IPS-18c (cell line): ENCODE measurements around the gene SIRPA.
"Not testable (repeated sequence)": the region's sequence is repeated elsewhere in the genome, so short reads cannot be mapped to it uniquely, and the experiment has no call there.

ENCODE experiments used
- H3K4me3 ChIP-seq: 2 replicates; pipeline ENCODE4 v1.7.0; 2013; ENCODE audit warnings: low read depth, mild to moderate bottlenecking, low read length, moderate library complexity; ENCODE audit not compliant: insufficient read depth
- H3K9me3 ChIP-seq: one replicate; pipeline ENCODE4 v1.6.1; 2013; ENCODE audit warnings: mild to moderate bottlenecking, low read length, moderate library complexity; ENCODE audit not compliant: control insufficient read depth, insufficient read depth

The SIRPA gene

GRCh38 chr20:1915233-1915632 lies 20.0 kb downstream of the SIRPA start:
- not testable (repeated sequence) for H3K4me3 ChIP-seq, H3K9me3 ChIP-seq

GRCh38 chr20:1915725-1916124 lies 20.5 kb downstream of the SIRPA start:
- H3K4me3 ChIP-seq, result no peak overlapping the region
- H3K9me3 ChIP-seq, result peaks cover 2% of the 10 kb centered on the region

DNA sequence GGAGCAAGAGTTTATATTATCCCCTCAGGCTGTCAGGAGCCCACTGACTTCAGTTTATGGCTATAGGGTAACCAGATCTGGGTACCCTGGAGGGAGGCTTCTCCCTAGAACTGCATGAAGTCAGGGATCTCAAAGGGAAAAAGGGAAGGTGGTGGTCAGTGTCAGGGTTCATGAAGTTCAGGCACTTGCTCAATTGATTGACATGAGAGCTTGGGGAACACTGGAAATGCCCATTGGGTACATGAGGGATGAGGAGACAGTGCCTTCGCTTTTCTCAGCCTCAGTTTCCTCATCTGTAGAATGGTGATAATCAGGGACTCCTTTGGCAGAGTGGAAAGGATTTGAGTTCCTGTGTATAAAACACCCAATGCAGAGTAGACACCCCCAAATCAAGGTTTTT lies 22.6 kb downstream of the SIRPA start:
- peaks cover 2% of the 10 kb centered on the region for H3K9me3 ChIP-seq
- H3K4me3 ChIP-seq, result no peak overlapping the region

DNA sequence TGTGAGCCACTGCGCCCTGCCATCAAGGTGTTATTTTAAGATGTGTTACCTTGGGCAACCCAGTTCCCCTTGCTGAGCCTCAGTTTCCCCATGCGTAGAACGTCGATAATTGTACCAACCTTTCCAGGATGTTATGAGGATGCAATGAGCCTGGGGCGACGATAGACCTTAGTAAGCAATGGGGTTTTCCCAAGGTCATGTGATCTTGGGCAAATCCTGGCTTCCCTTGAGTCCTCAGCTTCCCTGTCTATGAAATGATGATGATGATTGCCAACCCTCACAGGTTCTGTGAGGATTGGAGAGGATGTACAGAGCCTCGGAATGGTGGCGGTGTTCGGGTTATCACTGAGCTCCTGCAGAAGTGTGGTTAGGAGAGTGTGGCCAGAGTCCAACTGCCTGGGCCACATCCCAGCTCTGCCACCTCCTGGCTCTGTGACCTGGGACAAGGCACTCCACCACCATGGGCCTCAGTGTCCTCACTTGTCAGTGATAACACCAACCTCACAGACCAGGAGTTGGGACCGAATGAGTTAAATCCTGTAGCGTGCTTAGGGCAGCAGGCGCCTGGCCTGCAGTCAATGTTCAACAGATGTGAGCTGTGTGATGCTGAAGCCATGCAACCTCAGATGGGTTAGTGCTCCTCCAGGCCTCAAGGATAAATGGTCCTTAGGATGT lies 23.4 kb downstream of the SIRPA start:
- Histone ChIP-seq H3K4me3 (no peak overlapping the region), H3K9me3 (peaks cover 2% of the 10 kb centered on the region)

DNA sequence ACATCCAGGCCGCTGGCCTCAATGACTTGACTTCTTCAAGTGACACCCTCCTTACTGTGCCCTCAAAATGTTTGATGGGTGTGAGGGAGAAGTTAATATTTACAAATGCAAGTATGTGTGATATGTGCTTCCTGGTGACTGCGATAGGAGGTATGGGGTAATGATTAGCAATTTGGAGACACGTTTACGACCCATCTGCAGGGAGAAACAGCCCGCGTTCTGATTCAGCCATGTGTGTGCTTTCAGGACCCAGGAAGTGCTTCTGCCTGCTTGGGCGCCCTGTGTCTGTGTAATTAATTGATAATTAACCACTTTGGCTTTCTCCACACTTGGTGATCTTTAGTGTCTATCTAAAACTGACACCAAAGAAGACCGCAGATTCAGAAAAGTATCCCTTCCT lies 25.0 kb downstream of the SIRPA start:
- peaks cover 2% of the 10 kb centered on the region for H3K9me3 ChIP-seq

DNA sequence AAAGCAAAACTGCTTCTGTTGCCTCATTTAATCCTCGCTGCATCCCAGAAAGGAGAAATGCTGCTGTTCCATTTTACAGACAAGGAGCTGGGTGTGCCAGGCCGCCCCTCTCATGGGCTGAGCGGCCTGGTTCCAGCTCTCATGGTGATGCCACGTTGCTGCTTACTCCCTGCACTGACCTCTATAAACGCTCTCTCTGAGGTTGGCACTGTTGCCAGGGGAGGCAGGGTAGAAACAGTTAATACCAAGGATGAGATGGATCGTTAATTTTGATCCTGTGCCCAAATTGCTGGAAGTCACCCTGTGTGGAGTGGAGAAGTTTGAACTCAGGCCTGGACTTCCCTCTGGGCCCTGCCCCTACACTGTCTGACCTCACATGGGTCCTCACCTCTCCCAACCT lies 25.6 kb downstream of the SIRPA start:
- Histone ChIP-seq H3K9me3 (peaks cover 2% of the 10 kb centered on the region), H3K4me3 (no peak overlapping the region)

More for the DNA sequence above, 25.0 kb downstream of the SIRPA start:
- H3K4me3 ChIP-seq, result no peak overlapping the region

- H3K4me3 ChIP-seq, H3K9me3 ChIP-seq: not testable (repeated sequence)
These were observed 26.8 kb downstream of the SIRPA start for GRCh38 chr20:1921985-1922384.

GRCh38 chr20:1922786-1923185 lies 27.6 kb downstream of the SIRPA start:
- Histone ChIP-seq H3K9me3 (no peaks in the 10 kb centered on the region), H3K4me3 (no peak overlapping the region)

DNA sequence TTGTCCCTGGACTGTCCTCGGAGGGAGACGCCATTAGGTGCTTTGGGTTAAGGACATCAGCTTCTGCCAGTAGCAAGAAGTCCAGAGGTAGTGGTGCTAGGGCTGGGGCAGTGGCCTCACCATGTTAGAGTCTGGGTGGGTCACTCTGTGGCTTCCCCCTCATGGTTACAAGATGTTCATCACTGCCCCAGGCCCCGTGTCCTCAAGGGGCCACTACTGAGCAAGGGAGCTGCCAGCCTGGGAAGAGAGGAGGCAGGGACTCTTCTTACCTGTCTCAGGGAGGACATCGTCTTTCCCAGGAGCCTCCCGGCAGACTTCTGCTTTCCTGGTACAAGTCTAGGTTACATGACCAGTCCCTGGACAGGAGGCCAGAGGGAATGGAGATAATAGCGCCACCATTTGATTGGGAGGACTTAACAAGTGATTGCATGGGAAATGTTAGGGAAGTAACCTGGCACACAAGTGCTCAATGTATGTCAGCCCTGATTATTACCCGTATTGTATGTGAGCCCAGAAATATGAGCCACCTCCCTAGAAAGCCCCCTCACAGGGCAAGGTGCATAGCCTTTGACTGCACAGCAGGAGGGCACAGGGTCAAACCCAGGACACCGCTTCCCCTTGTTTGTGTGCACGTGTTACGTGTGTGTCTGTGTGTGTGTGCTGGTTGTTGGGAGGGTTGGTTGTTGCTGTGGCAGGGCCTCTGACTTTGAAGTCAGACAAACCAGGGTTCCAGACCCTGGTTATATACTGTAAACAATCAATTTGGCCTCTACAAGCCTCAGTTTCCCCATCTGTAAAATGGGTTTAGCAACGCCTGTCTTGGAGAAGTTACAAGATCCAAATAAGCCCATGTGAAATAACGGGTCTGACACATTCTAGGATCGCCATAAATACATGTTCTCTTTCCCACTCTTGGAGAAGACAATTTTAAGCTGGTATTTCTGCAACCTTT lies 30.0 kb downstream of the SIRPA start:
- no peak overlapping the region for H3K4me3 ChIP-seq
- no peaks in the 10 kb centered on the region for H3K9me3 ChIP-seq

GRCh38 chr20:1926237-1926636 lies 31.0 kb downstream of the SIRPA start:
- H3K4me3 ChIP-seq, result no peak overlapping the region

DNA sequence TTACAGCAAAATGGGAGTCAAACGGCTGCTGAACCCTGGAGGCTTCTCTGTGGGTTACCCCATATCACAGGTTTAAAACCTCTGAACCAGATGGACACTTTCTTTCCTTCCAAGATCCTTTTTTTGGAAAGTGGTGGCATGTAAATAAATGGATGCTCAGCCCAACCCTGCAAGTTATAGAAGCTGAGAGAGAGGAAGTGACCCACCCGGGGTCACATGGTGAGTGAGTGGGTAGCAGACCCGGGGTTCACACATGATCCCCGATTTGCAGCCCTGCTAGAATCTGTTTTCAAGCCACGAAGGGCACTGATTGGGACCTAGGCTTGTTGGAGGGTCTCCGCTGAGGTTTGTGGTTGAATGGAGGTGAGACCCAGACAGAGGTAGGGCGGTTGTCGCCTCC lies 32.0 kb downstream of the SIRPA start:
- H3K9me3 ChIP-seq, result no peaks in the 10 kb centered on the region
- H3K4me3 ChIP-seq, result no peak overlapping the region

More at GRCh38 chr20:1926237-1926636, 31.0 kb downstream of the SIRPA start:
- H3K9me3 ChIP-seq, result no peaks in the 10 kb centered on the region

GRCh38 chr20:1928154-1928553 lies 32.9 kb downstream of the SIRPA start:
- Histone ChIP-seq H3K9me3 (no peaks in the 10 kb centered on the region), H3K4me3 (no peak overlapping the region)

GRCh38 chr20:1928782-1929181 lies 33.6 kb downstream of the SIRPA start:
- no peak overlapping the region for H3K4me3 ChIP-seq
- H3K9me3 ChIP-seq, result no peaks in the 10 kb centered on the region

- no peaks in the 10 kb centered on the region for H3K9me3 ChIP-seq
- H3K4me3 ChIP-seq, result no peak overlapping the region
These were observed 34.3 kb downstream of the SIRPA start for GRCh38 chr20:1929460-1929859.

GRCh38 chr20:1930165-1930564 lies 35.0 kb downstream of the SIRPA start:
- no peaks in the 10 kb centered on the region for H3K9me3 ChIP-seq
- H3K4me3 ChIP-seq, result no peak overlapping the region

GRCh38 chr20:1931830-1932229 lies 36.6 kb downstream of the SIRPA start:
- H3K9me3 ChIP-seq, result no peaks in the 10 kb centered on the region
- H3K4me3 ChIP-seq, result no peak overlapping the region

GRCh38 chr20:1932971-1933370 lies 37.8 kb downstream of the SIRPA start:
- Histone ChIP-seq H3K4me3 (no peak overlapping the region), H3K9me3 (no peaks in the 10 kb centered on the region)

DNA sequence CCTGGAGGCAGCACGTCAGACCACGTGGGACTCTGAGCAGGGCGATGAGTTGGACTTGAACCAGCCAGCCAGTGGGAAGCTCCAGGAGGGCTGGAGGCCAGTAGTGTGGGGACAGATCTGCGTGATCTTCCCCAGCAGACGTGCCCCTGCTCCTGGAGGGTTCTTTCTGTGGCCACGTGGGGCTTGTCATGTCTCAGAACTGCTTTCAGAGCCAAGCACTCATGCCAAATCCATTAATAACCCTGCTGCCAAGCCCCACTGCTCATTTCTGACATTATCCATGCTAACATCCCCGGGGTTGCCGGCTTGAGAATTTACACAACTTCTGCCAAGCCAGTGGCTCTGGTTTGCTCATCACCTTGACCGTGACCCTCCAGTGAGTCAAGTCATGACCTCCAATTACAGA lies 38.3 kb downstream of the SIRPA start:
- Histone ChIP-seq H3K9me3 (no peaks in the 10 kb centered on the region), H3K4me3 (no peak overlapping the region)
